Measurements from ENCODE around the gene CSNK1A1L. TPM values are rescaled to one million over a fixed set of nuclear protein-coding genes. Genes with fewer than 3 reads are reported as not detected.
"Not testable (repeated sequence)": the region's sequence is repeated elsewhere in the genome, so short reads cannot be mapped to it uniquely, and the experiment has no call there.

The CSNK1A1L gene
- total RNA-seq, 1 experiment from 2014 or later: not detected

- DNase-seq (ENCODE audit: low read depth in 1 of 2, low spot score in 2 of 2): no peak
- H3K4me1 ChIP-seq (replicated peaks): no peaks in the 10 kb centered on the region
- no peaks in the 10 kb centered on the region for H3K27me3 ChIP-seq (replicated peaks)
- no peaks in the 10 kb centered on the region for H3K9me3 ChIP-seq (replicated peaks)
- no peak overlapping the region for H3K4me3 ChIP-seq
- no peak overlapping the region for H3K27ac ChIP-seq
- no peaks in the 10 kb centered on the region for H3K36me3 ChIP-seq
These were observed 39.5 kb downstream of the CSNK1A1L start for GRCh38 chr13:37065890-37066526.

- H3K27ac ChIP-seq: no peak overlapping the region
- no peaks in the 10 kb centered on the region for H3K9me3 ChIP-seq (replicated peaks)
- peaks cover 10% of the 10 kb centered on the region for H3K4me1 ChIP-seq (replicated peaks)
- H3K36me3 ChIP-seq: peaks cover 13% of the 10 kb centered on the region
- no peak for DNase-seq (ENCODE audit: low read depth in 1 of 2, low spot score in 2 of 2)
- H3K27me3 ChIP-seq (replicated peaks): no peaks in the 10 kb centered on the region
- H3K4me3 ChIP-seq: peak overlapping the region; percentile 79
These were observed 45.6 kb downstream of the CSNK1A1L start for GRCh38 chr13:37059848-37060192.

- Histone ChIP-seq H3K36me3 (peaks cover 13% of the 10 kb centered on the region), H3K4me3 (peak within 1 kb of the TSS; percentile 79)
These were observed 46.3 kb downstream of the CSNK1A1L start, which contains the start of gene SUPT20H for GRCh38 chr13:37058910-37059847. Gene SUPT20H (minus strand): TSS chr13:37059688. CDS start chr13:37051490, 8,198 bp downstream.

GRCh38 chr13:37056228-37056627, 49.2 kb downstream of the CSNK1A1L start:
- H3K27me3 ChIP-seq (replicated peaks); DNase-seq (ENCODE audit: low read depth in 1 of 2, low spot score in 2 of 2); H3K27ac ChIP-seq; H3K4me3 ChIP-seq; H3K9me3 ChIP-seq (replicated peaks); H3K4me1 ChIP-seq (replicated peaks): not testable (repeated sequence)
- peaks cover 20% of the 10 kb centered on the region for H3K36me3 ChIP-seq

More at GRCh38 chr13:37058910-37059847, 46.3 kb downstream of the CSNK1A1L start, which contains the start of gene SUPT20H:
- peaks cover 10% of the 10 kb centered on the region for H3K4me1 ChIP-seq (replicated peaks)
- H3K27me3 ChIP-seq (replicated peaks): no peaks in the 10 kb centered on the region
- peak within 1 kb of the TSS; percentile 80 for H3K27ac ChIP-seq
- DNase-seq (ENCODE audit: low read depth in 1 of 2, low spot score in 2 of 2): peak; percentile 77 to 90
- no peaks in the 10 kb centered on the region for H3K9me3 ChIP-seq (replicated peaks)

Other genes starting within 250 kb of the CSNK1A1L start
- 16.8 and 25.9 TPM in 2 replicates for gene SMAD9, start 185.4 kb downstream of the CSNK1A1L start, total RNA-seq (2014; rRNA removed; shearing (Covaris generic))
- gene ALG5, start 106.3 kb downstream of the CSNK1A1L start, total RNA-seq (2014; rRNA removed; shearing (Covaris generic)): 30.4 and 39.4 TPM in 2 replicates
- 41.2 and 48.8 TPM in 2 replicates for gene EXOSC8, start 104.9 kb downstream of the CSNK1A1L start, total RNA-seq (2014; rRNA removed; shearing (Covaris generic))
- gene SUPT20H, start 46.0 kb downstream of the CSNK1A1L start, total RNA-seq (2014; rRNA removed; shearing (Covaris generic)): 45.0 and 54.7 TPM in 2 replicates